Endodermal cell (in vitro differentiated cells): Measurements from ENCODE around the gene SEMA3B. TPM values are rescaled to one million over a fixed set of nuclear protein-coding genes. Genes with fewer than 3 reads are reported as not detected.

Experiments
- DNase-seq: peaks from one replicate; pipeline ENCODE4 v3.0.0-alpha.2; 2017
- H3K27ac ChIP-seq: 2 replicates; pipeline ENCODE4 v1.5.1; 2013; ENCODE audit warnings: mild to moderate bottlenecking, low read depth, low read length, moderate library complexity
- H3K27me3 ChIP-seq: 2 replicates; pipeline ENCODE4 v1.6.1; 2013; ENCODE audit warnings: mild to moderate bottlenecking, low read length, moderate library complexity; ENCODE audit not compliant: insufficient read depth, control insufficient read depth, poor library complexity, severe bottlenecking
- H3K36me3 ChIP-seq: 2 replicates; pipeline ENCODE4 v1.7.0; 2013; ENCODE audit warnings: mild to moderate bottlenecking, low read length, moderate library complexity; ENCODE audit not compliant: control insufficient read depth, insufficient read depth
- H3K4me1 ChIP-seq: one replicate; pipeline ENCODE4 v1.7.0; 2013; ENCODE audit warnings: low read length; ENCODE audit not compliant: control insufficient read depth, insufficient read depth
- H3K4me3 ChIP-seq: 2 replicates; pipeline ENCODE4 v1.5.1; 2013; ENCODE audit warnings: mild to moderate bottlenecking, low read length, moderate library complexity
- H3K9ac ChIP-seq: 2 replicates; pipeline ENCODE4 v1.6.1; 2013; ENCODE audit warnings: mild to moderate bottlenecking, low read length, moderate library complexity; ENCODE audit not compliant: poor library complexity, severe bottlenecking; ENCODE audit errors: extremely low read depth
- H3K9me3 ChIP-seq: 2 replicates; pipeline ENCODE4 v1.6.1; 2013; ENCODE audit warnings: mild to moderate bottlenecking, low read length, moderate library complexity; ENCODE audit not compliant: control insufficient read depth
- H3K27ac Mint-ChIP-seq: 2 replicates; pipeline ENCODE4 v1.8.0; 2020; ENCODE audit warnings: mixed read lengths
- H3K27me3 Mint-ChIP-seq: 2 replicates; pipeline ENCODE4 v1.8.0; 2021; ENCODE audit warnings: mild to moderate bottlenecking, mixed read lengths; ENCODE audit not compliant: insufficient read depth
- H3K36me3 Mint-ChIP-seq: 2 replicates; pipeline ENCODE4 v1.8.0; 2020; ENCODE audit warnings: low read depth, mixed read lengths
- H3K4me1 Mint-ChIP-seq: 2 replicates; pipeline ENCODE4 v1.8.0; 2020; ENCODE audit warnings: mixed read lengths
- H3K4me3 Mint-ChIP-seq: 2 replicates; pipeline ENCODE4 v1.8.0; 2020; ENCODE audit warnings: mild to moderate bottlenecking, moderate library complexity, mixed read lengths
- H3K9me3 Mint-ChIP-seq: 2 replicates; pipeline ENCODE4 v1.8.0; 2020; ENCODE audit warnings: mild to moderate bottlenecking, mixed read lengths
- CTCF ChIP-seq: fragments of 200-600 bp; sonication (generic); conservative IDR thresholded peaks from 2 replicates; pipeline ENCODE4 v1.5.0; 2021; ENCODE audit warnings: antibody characterized with exemption, mild to moderate bottlenecking
- WGBS, 2 experiments: methylation state at CpG; one replicate each; pipeline versions ENCODE4 v1.1.5 to v1.1.7; 2013; ENCODE audit warnings: missing lambda C conversion rate in 2 of 2, mixed read lengths in 1 of 2; ENCODE audit not compliant: insufficient coverage in 1 of 2, insufficient read length in 1 of 2; 5-methylcytosine and 5-hydroxymethylcytosine counted together
- total RNA-seq, 2 donors: library from RNA; stranded (reverse); fragmentation: NEBNext Ultra II Directional in 1 of 2; extraction: Animal tissue kit (Norgen Biotek cat#: 25700) in 1 of 2; gene quantifications; 2 replicates in 1 of 2; 3 replicates in 1 of 2; pipeline ENCODE4 v1.2.1, GENCODE V29; 2021

The SEMA3B gene
- total RNA-seq, 2 donors from 2014 or later: 6.5 to 10.3 TPM

- no peak for TF ChIP-seq CTCF
- Mint-ChIP-seq H3K27ac (peak overlapping the region; percentile 48), H3K9me3 (no peaks in the 10 kb centered on the region), H3K36me3 (peaks cover 13% of the 10 kb centered on the region), H3K4me1 (peaks cover 24% of the 10 kb centered on the region), H3K27me3 (no peaks in the 10 kb centered on the region), H3K4me3 (no peak overlapping the region)
- Histone ChIP-seq H3K4me3 (no peak overlapping the region), H3K27ac (no peak overlapping the region), H3K4me1 (peaks cover 21% of the 10 kb centered on the region), H3K27me3 (no peaks in the 10 kb centered on the region), H3K9me3 (no peaks in the 10 kb centered on the region), H3K9ac (no peak overlapping the region), H3K36me3 (peaks cover 42% of the 10 kb centered on the region)
- WGBS, 2 experiments: 80 to 92% methylated on average over 1 to 2 of the region's 2 CpGs
- no peak for DNase-seq
These were observed 56.1 kb downstream of the SEMA3B start for GRCh38 chr3:50325113-50325480.

GRCh38 chr3:50325497-50326181, 56.7 kb downstream of the SEMA3B start:
- no peak overlapping the region for H3K4me3 Mint-ChIP-seq
- H3K27ac Mint-ChIP-seq: no peak overlapping the region
- H3K9me3 Mint-ChIP-seq: no peaks in the 10 kb centered on the region
- Histone ChIP-seq H3K4me3 (no peak overlapping the region), H3K27me3 (no peaks in the 10 kb centered on the region), H3K9me3 (no peaks in the 10 kb centered on the region), H3K4me1 (peaks cover 16% of the 10 kb centered on the region), H3K36me3 (peaks cover 46% of the 10 kb centered on the region), H3K27ac (no peak overlapping the region), H3K9ac (no peak overlapping the region)
- TF ChIP-seq CTCF: no peak
- no peak for DNase-seq
- 92% methylated on average over 9 to 11 of the region's 11 CpGs for WGBS, 2 experiments
- peaks cover 17% of the 10 kb centered on the region for H3K36me3 Mint-ChIP-seq
- H3K27me3 Mint-ChIP-seq: no peaks in the 10 kb centered on the region
- H3K4me1 Mint-ChIP-seq: peaks cover 20% of the 10 kb centered on the region

- no peak for TF ChIP-seq CTCF
- H3K4me1 Mint-ChIP-seq: peaks cover 20% of the 10 kb centered on the region
- Histone ChIP-seq H3K27me3 (no peaks in the 10 kb centered on the region), H3K36me3 (peaks cover 51% of the 10 kb centered on the region), H3K4me1 (peaks cover 16% of the 10 kb centered on the region), H3K27ac (no peak overlapping the region), H3K9me3 (no peaks in the 10 kb centered on the region), H3K4me3 (no peak overlapping the region), H3K9ac (no peak overlapping the region)
- peaks cover 22% of the 10 kb centered on the region for H3K36me3 Mint-ChIP-seq
- no peaks in the 10 kb centered on the region for H3K27me3 Mint-ChIP-seq
- H3K9me3 Mint-ChIP-seq: no peaks in the 10 kb centered on the region
- H3K4me3 Mint-ChIP-seq: peak overlapping the region; percentile 77
- 94 to 100% methylated on average over 6 to 8 of the region's 8 CpGs for WGBS, 2 experiments
- no peak overlapping the region for H3K27ac Mint-ChIP-seq
- no peak for DNase-seq
These were observed 57.2 kb downstream of the SEMA3B start for GRCh38 chr3:50326182-50326541.
